B cell (primary cell): ENCODE measurements around the gene PICK1. TPM values are rescaled to one million over a fixed set of nuclear protein-coding genes. Genes with fewer than 3 reads are reported as not detected.

Source experiments
- ATAC-seq: fragments of 200-7000 bp; cut with Tn5 transposase; one replicate; pipeline ENCODE4 v1.10.0; 2021; ENCODE audit warnings: low read depth, mild to moderate bottlenecking, moderate number of reproducible peaks, moderate library complexity
- CTCF ChIA-PET: fragments of 350-600 bp; sonication (Branson Sonifier 250); formaldehyde crosslinking; loops from one replicate; lab custom pipeline; 2021; ENCODE audit warnings: antibody characterized with exemption, inconsistent platforms; lab: Charles Lee
- POLR2A ChIA-PET: fragments of 350-600 bp; sonication (Branson Sonifier 250); formaldehyde crosslinking; loops from one replicate; lab custom pipeline; 2021; ENCODE audit warnings: antibody characterized with exemption; lab: Charles Lee
- DNase-seq: peaks from one replicate; pipeline ENCODE4 v3.0.0; 2013
- H2AFZ ChIP-seq: 2 replicates; pipeline ENCODE4 v1.6.1; 2012; ENCODE audit warnings: mild to moderate bottlenecking, low read depth, low read length; ENCODE audit not compliant: insufficient read depth, poor library complexity, severe bottlenecking
- H3K27ac ChIP-seq, 2 donors: 1 replicate in 1 of 2; 2 replicates in 1 of 2; pipeline ENCODE4 v1.5.1; 2012 to 2013; ENCODE audit warnings: low read length in 2 of 2, mild to moderate bottlenecking in 2 of 2, moderate library complexity in 1 of 2
- H3K27me3 ChIP-seq, 4 experiments: fragments of 200-600 bp in 1 of 4; sonication (generic) in 1 of 4; replicated peaks in 1 of 4; 1 replicate in 2 of 4; 2 replicates in 2 of 4; pipeline versions ENCODE4 v1.6.1 to v1.7.0; 2013 to 2016; ENCODE audit warnings: low read length in 3 of 4, mild to moderate bottlenecking in 2 of 4, mixed read lengths in 1 of 4, moderate library complexity in 1 of 4; ENCODE audit not compliant: insufficient read depth in 4 of 4, control insufficient read depth in 3 of 4; ENCODE audit errors: control extremely low read depth in 1 of 4
- H3K36me3 ChIP-seq, 2 experiments: replicated peaks in 1 of 2; 1 replicate in 1 of 2; 2 replicates in 1 of 2; pipeline versions ENCODE4 v1.6.1 to v1.7.1; 2013; ENCODE audit warnings: low read length in 1 of 2; ENCODE audit not compliant: insufficient read depth in 2 of 2, control insufficient read depth in 1 of 2; ENCODE audit errors: control extremely low read depth in 1 of 2, extremely low read depth in 1 of 2
- H3K4me1 ChIP-seq, 2 donors: fragments of 200-600 bp in 1 of 2; sonication (generic) in 1 of 2; 1 replicate in 1 of 2; 2 replicates in 1 of 2; pipeline versions ENCODE4 v1.5.1 to v1.6.1; 2013 to 2017; ENCODE audit warnings: low read length in 2 of 2; ENCODE audit not compliant: control insufficient read depth in 2 of 2, insufficient read depth in 2 of 2
- H3K4me2 ChIP-seq: replicated peaks from 2 replicates; pipeline ENCODE3; 2012; ENCODE audit warnings: mild to moderate bottlenecking, low read depth, low read length; ENCODE audit not compliant: poor library complexity, severe bottlenecking
- H3K4me3 ChIP-seq, 5 experiments: fragments of 200-600 bp in 1 of 5; sonication (generic) in 1 of 5; 1 replicate in 3 of 5; 2 replicates in 2 of 5; pipeline versions ENCODE4 v1.5.1 to v1.7.0; 2011 to 2016; ENCODE audit warnings: low read length in 4 of 5, mild to moderate bottlenecking in 4 of 5, low read depth in 2 of 5, control low read depth in 1 of 5, moderate library complexity in 1 of 5; ENCODE audit not compliant: insufficient read depth in 1 of 5; ENCODE audit errors: control extremely low read depth in 1 of 5, extremely low read depth in 1 of 5
- H3K79me2 ChIP-seq: fragments of 200-600 bp; sonication (generic); one replicate; pipeline ENCODE4 v1.6.0; 2016; ENCODE audit warnings: low read length; ENCODE audit not compliant: control insufficient read depth, insufficient read depth
- H3K9ac ChIP-seq: fragments of 200-600 bp; sonication (generic); 2 replicates; pipeline ENCODE4 v1.6.1; 2017; ENCODE audit warnings: mild to moderate bottlenecking, low read length, moderate library complexity
- H3K9me3 ChIP-seq, 3 donors: one replicate each; pipeline versions ENCODE4 v1.6.1 to v1.7.1; 2013; ENCODE audit warnings: low read length in 2 of 3; ENCODE audit not compliant: control insufficient read depth in 2 of 3, insufficient read depth in 1 of 3; ENCODE audit errors: control extremely low read depth in 1 of 3
- H4K20me1 ChIP-seq: 2 replicates; pipeline ENCODE4 v1.6.0; 2012; ENCODE audit warnings: mild to moderate bottlenecking, low read length; ENCODE audit not compliant: insufficient read depth, control insufficient read depth, poor library complexity, severe bottlenecking
- H3K27ac Mint-ChIP-seq: one replicate; pipeline ENCODE4 v1.8.0; 2021; ENCODE audit warnings: mixed read lengths
- H3K27me3 Mint-ChIP-seq: one replicate; pipeline ENCODE4 v1.8.0; 2021; ENCODE audit warnings: mixed read lengths
- H3K4me1 Mint-ChIP-seq: one replicate; pipeline ENCODE4 v1.8.0; 2021; ENCODE audit warnings: mixed read lengths
- H3K4me3 Mint-ChIP-seq: one replicate; pipeline ENCODE4 v1.8.0; 2021; ENCODE audit warnings: mixed read lengths
- H3K9me3 Mint-ChIP-seq: one replicate; pipeline ENCODE4 v1.8.0; 2022; ENCODE audit warnings: mixed read lengths; ENCODE audit not compliant: insufficient read depth
- CTCF ChIP-seq: fragments of 200-600 bp; IDR thresholded peaks from one replicate; pipeline ENCODE4 v1.8.0; 2022; ENCODE audit warnings: antibody characterized with exemption, mild to moderate bottlenecking
- EZH2 ChIP-seq: IDR thresholded peaks from 2 replicates; pipeline ENCODE4 v1.6.1; 2012; ENCODE audit warnings: borderline replicate concordance, low read depth, mild to moderate bottlenecking, moderate library complexity, low read length; ENCODE audit not compliant: insufficient read depth, poor library complexity, severe bottlenecking
- WGBS: methylation state at CpG from one replicate; pipeline ENCODE4 v1.1.5; 2013; ENCODE audit warnings: missing lambda C conversion rate; ENCODE audit not compliant: insufficient coverage; 5-methylcytosine and 5-hydroxymethylcytosine counted together
- intact Hi-C: fragments of 100-400 bp; cut with micrococcal nuclease; formaldehyde crosslinking; loops from one replicate; pipeline ENCODE4 v1.10.0; 2022
- polyA plus RNA-seq: library from polyadenylated mRNA; depleted of rRNA; stranded (reverse); fragments of >200 nt; gene quantifications from 2 replicates; pipeline ENCODE4 v1.2.3, GENCODE V29; 2012
- total RNA-seq, 2 donors: library from RNA; stranded (reverse); fragments of 120-200 nt in 1 of 2; gene quantifications; 1 replicate in 1 of 2; 2 replicates in 1 of 2; pipeline versions ENCODE4 v1.2.3 to v1.2.4, GENCODE V29; 2013 to 2022

PICK1 gene
- total and polyA plus RNA-seq, 2 donors (not counting 1 experiment from before 2014, with no cell fraction given), result 34.2 to 37.4 TPM

- Mint-ChIP-seq H3K27me3 (peaks cover 23% of the 10 kb centered on the region), H3K4me1 (peaks cover 5% of the 10 kb centered on the region), H3K9me3 (no peaks in the 10 kb centered on the region), H3K4me3 (no peak overlapping the region), H3K27ac (no peak overlapping the region)
- Histone ChIP-seq H4K20me1 (no peaks in the 10 kb centered on the region), H3K4me2 (no peak overlapping the region), H3K27me3 (peaks cover 0 to 49% (median 23%) of the 10 kb centered on the region in 4 experiments), H3K9ac (no peak overlapping the region), H3K27ac (no peak overlapping the region), H3K4me1 (peaks cover 17 to 18% of the 10 kb centered on the region in 2 donors), H3K36me3 (no peaks in the 10 kb centered on the region), H3K9me3 (no peaks in the 10 kb centered on the region), H3K4me3 (no peak overlapping the region), H3K79me2 (no peaks in the 10 kb centered on the region), H2AFZ (no peak overlapping the region)
- 99% methylated on average over 12 of the region's 12 CpGs for WGBS
- ChIA-PET POLR2A (no interaction called here), CTCF (no interaction called here)
- DNase-seq (no peak), ATAC-seq (no peak)
- intact Hi-C loops, result no loop called here
- no peak for TF ChIP-seq CTCF
- TF ChIP-seq EZH2, result no peak
Observed at GRCh38 chr22:38085056-38085455, 27.9 kb downstream of the PICK1 start.

- Histone ChIP-seq H3K9me3 (no peaks in the 10 kb centered on the region), H2AFZ (no peak overlapping the region), H3K79me2 (no peaks in the 10 kb centered on the region), H3K4me1 (peaks cover 17 to 18% of the 10 kb centered on the region in 2 donors), H3K27ac (no peak overlapping the region), H3K36me3 (no peaks in the 10 kb centered on the region), H4K20me1 (no peaks in the 10 kb centered on the region), H3K4me2 (no peak overlapping the region), H3K4me3 (no peak overlapping the region), H3K9ac (no peak overlapping the region), H3K27me3 (peaks cover 0 to 44% (median 21%) of the 10 kb centered on the region in 4 experiments)
- POLR2A ChIA-PET, result no interaction called here
- CTCF ChIA-PET, result no interaction called here
- Mint-ChIP-seq H3K27me3 (peaks cover 22% of the 10 kb centered on the region), H3K9me3 (no peaks in the 10 kb centered on the region), H3K4me1 (peaks cover 5% of the 10 kb centered on the region), H3K27ac (no peak overlapping the region), H3K4me3 (no peak overlapping the region)
- intact Hi-C loops, result no loop called here
- ATAC-seq, result no peak
- WGBS, result 74% methylated on average over 3 of the region's 5 CpGs
- DNase-seq, result no peak
- no peak for TF ChIP-seq CTCF
- TF ChIP-seq EZH2, result no peak
Observed at GRCh38 chr22:38085501-38085900, 28.3 kb downstream of the PICK1 start.
